SK-N-SH (cell line): ENCODE measurements around the gene LRSAM1. TPM values are rescaled to one million over a fixed set of nuclear protein-coding genes. Genes with fewer than 3 reads are reported as not detected.

Source experiments
- CTCF ChIA-PET: fragments of 300-600, 350-600 bp; formaldehyde crosslinking; extraction: SDS; loops from one replicate; lab custom pipeline; 2021; lab: Yijun Ruan, JAX
- POLR2A ChIA-PET: fragments of 350-600 bp; sonication (Branson Sonifier 250); formaldehyde crosslinking; extraction: SDS; loops from one replicate; lab custom pipeline; 2020; ENCODE audit warnings: antibody characterized with exemption, inconsistent platforms; lab: Yijun Ruan, JAX
- DNase-seq: peaks from one replicate; pipeline ENCODE4 v3.0.0; 2012
- H2AFZ ChIP-seq: fragments of 200-600 bp; sonication (generic); 2 replicates; pipeline ENCODE4 v1.8.1; 2016; ENCODE audit warnings: antibody characterized with exemption, mild to moderate bottlenecking, low read depth
- H3F3A ChIP-seq: fragments of 200-600 bp; sonication (generic); replicated peaks from 2 replicates; pipeline ENCODE3; 2016; ENCODE audit warnings: antibody characterized with exemption, mild to moderate bottlenecking; ENCODE audit not compliant: insufficient read depth
- H3K27ac ChIP-seq, 2 experiments: fragments of 200-500 bp in 1 of 2; fragments of 200-600 bp in 1 of 2; sonication (Bioruptor generic) in 1 of 2; sonication (generic), shearing (Covaris generic) in 1 of 2; 2 replicates each; pipeline versions ENCODE4 v1.5.1 to v1.6.1; 2014 to 2016; ENCODE audit warnings: low read depth in 2 of 2, inconsistent platforms in 1 of 2, low read length in 1 of 2, mild to moderate bottlenecking in 1 of 2, mixed read lengths in 1 of 2
- H3K27me3 ChIP-seq: fragments of 200-600 bp; sonication (generic), shearing (Covaris generic); 2 replicates; pipeline ENCODE4 v1.6.1; 2016; ENCODE audit warnings: mixed run types; ENCODE audit not compliant: insufficient read depth
- H3K36me3 ChIP-seq, 2 experiments: fragments of 200-500 bp in 1 of 2; fragments of 200-600 bp in 1 of 2; sonication (Bioruptor generic) in 1 of 2; sonication (generic) in 1 of 2; replicated peaks in 1 of 2; 2 replicates each; pipeline versions ENCODE3 to v1.5.1; 2014 to 2016; ENCODE audit warnings: low read length in 1 of 2, mild to moderate bottlenecking in 1 of 2; ENCODE audit not compliant: insufficient read depth in 2 of 2, control insufficient read depth in 1 of 2
- H3K4me1 ChIP-seq, 2 experiments: fragments of 200-500 bp in 1 of 2; fragments of 200-600 bp in 1 of 2; sonication (Bioruptor generic) in 1 of 2; sonication (generic), shearing (Covaris generic) in 1 of 2; 2 replicates each; pipeline versions ENCODE4 v1.5.1 to v1.6.1; 2014 to 2016; ENCODE audit warnings: low read depth in 1 of 2, low read length in 1 of 2, mixed run types in 1 of 2; ENCODE audit not compliant: insufficient read depth in 2 of 2, control insufficient read depth in 1 of 2
- H3K4me2 ChIP-seq: fragments of 200-600 bp; sonication (generic), shearing (Covaris generic); 2 replicates; pipeline ENCODE4 v1.6.1; 2017; ENCODE audit warnings: mixed run types
- H3K4me3 ChIP-seq, 2 experiments: fragments of 200-500 bp in 1 of 2; fragments of 200-600 bp in 1 of 2; sonication (Bioruptor generic) in 1 of 2; sonication (generic), shearing (Covaris generic) in 1 of 2; 2 replicates each; pipeline versions ENCODE4 v1.5.1 to v1.8.1; 2014 to 2016; ENCODE audit warnings: low read depth in 2 of 2, inconsistent platforms in 1 of 2, low read length in 1 of 2, mild to moderate bottlenecking in 1 of 2, mixed read lengths in 1 of 2, moderate library complexity in 1 of 2
- H3K79me2 ChIP-seq: fragments of 200-600 bp; sonication (generic); 2 replicates; pipeline ENCODE4 v1.8.1; 2017; ENCODE audit warnings: mild to moderate bottlenecking; ENCODE audit not compliant: insufficient read depth
- H3K9ac ChIP-seq: fragments of 200-600 bp; sonication (generic); 2 replicates; pipeline ENCODE4 v1.6.1; 2017; ENCODE audit warnings: mixed run types
- H3K9me2 ChIP-seq: fragments of 200-600 bp; sonication (generic); 2 replicates; pipeline ENCODE4 v1.6.1; 2017; ENCODE audit warnings: mixed run types
- H3K9me3 ChIP-seq: fragments of 200-600 bp; sonication (generic); 2 replicates; pipeline ENCODE4 v1.6.1; 2017; ENCODE audit warnings: mixed run types, mild to moderate bottlenecking, moderate library complexity
- H4K20me1 ChIP-seq: fragments of 200-600 bp; sonication (generic); 2 replicates; pipeline ENCODE4 v1.6.1; 2017; ENCODE audit warnings: mild to moderate bottlenecking, mixed run types; ENCODE audit not compliant: insufficient read depth
- CHD2 ChIP-seq: fragments of 150-350 bp; IDR thresholded peaks from 2 replicates; pipeline ENCODE4 v1.6.1; 2018; ENCODE audit warnings: low read length; ENCODE audit not compliant: partially characterized antibody
- EZH2phosphoT487 ChIP-seq: fragments of 200-600 bp; sonication (generic); IDR thresholded peaks from 2 replicates; pipeline ENCODE4 v1.6.1; 2017; ENCODE audit warnings: low read depth, mixed run types, mild to moderate bottlenecking, antibody characterized with exemption, moderate library complexity, borderline replicate concordance
- FOXJ3 ChIP-seq: sonication (generic); formaldehyde crosslinking; IDR thresholded peaks from 2 replicates; pipeline ENCODE4 v1.5.1; 2020; ENCODE audit warnings: mild to moderate bottlenecking, missing genetic modification reagents
- GATA2 ChIP-seq: sonication (generic); formaldehyde crosslinking; IDR thresholded peaks from 2 replicates; pipeline ENCODE4 v1.5.0; 2020; ENCODE audit warnings: mild to moderate bottlenecking, missing genetic modification reagents
- JUND ChIP-seq: IDR thresholded peaks from 2 replicates; pipeline ENCODE4 v1.4.0; 2012
- MEF2A ChIP-seq: IDR thresholded peaks from 2 replicates; pipeline ENCODE4 v1.4.0; 2012; ENCODE audit warnings: low read depth, borderline replicate concordance
- MXI1 ChIP-seq: IDR thresholded peaks from 2 replicates; pipeline ENCODE4 v1.6.1; 2012; ENCODE audit warnings: mild to moderate bottlenecking, low read depth, low read length, improper control_type of control experiment
- PBX3 ChIP-seq: IDR thresholded peaks from 2 replicates; pipeline ENCODE4; 2012
- POLR2AphosphoS5 ChIP-seq: IDR thresholded peaks from 2 replicates; pipeline ENCODE4 v1.6.1; 2012; ENCODE audit warnings: low read depth, low read length
- RCOR1 ChIP-seq: fragments of 150-350 bp; IDR thresholded peaks from 2 replicates; pipeline ENCODE4 v1.6.1; 2017; ENCODE audit warnings: antibody characterized with exemption, low read length
- RFX5 ChIP-seq: IDR thresholded peaks from 2 replicates; pipeline ENCODE4 v1.6.1; 2012; ENCODE audit warnings: mild to moderate bottlenecking, improper control_type of control experiment, low read length
- RXRA ChIP-seq: IDR thresholded peaks from 2 replicates; pipeline ENCODE4 v1.4.0; 2012; ENCODE audit warnings: low read depth, mild to moderate bottlenecking, borderline replicate concordance
- TCF12 ChIP-seq: IDR thresholded peaks from 2 replicates; pipeline ENCODE4 v1.4.0; 2012
- YY1 ChIP-seq: IDR thresholded peaks from 2 replicates; pipeline ENCODE4 v1.4.0; 2012; ENCODE audit warnings: low read depth, mild to moderate bottlenecking
- WGBS: methylation state at CpG from one replicate; pipeline ENCODE4 v1.1.6; 2017; ENCODE audit warnings: low lambda C conversion rate; 5-methylcytosine and 5-hydroxymethylcytosine counted together
- polyA plus RNA-seq, 3 experiments: library from polyadenylated mRNA; depleted of rRNA; stranded (reverse); fragments of >200 nt; gene quantifications; 2 replicates each; pipeline ENCODE4 v1.2.3, GENCODE V29; 2012
- TF ChIP-seq, protein P1 (sequence below): fragments of 200-600 bp; sonication (generic); IDR thresholded peaks from 2 replicates; pipeline ENCODE4 v1.6.1; 2017; ENCODE audit warnings: antibody characterized with exemption, mild to moderate bottlenecking, moderate library complexity

Gene LRSAM1
- polyA plus RNA-seq, 1 of the 3 experiments (the other 2 are of a cell fraction), result 8.0 TPM

GRCh38 chr9:127473932-127474331, 22.6 kb downstream of the LRSAM1 start (continued):
- TF ChIP-seq PBX3 (no peak), RXRA (no peak), RCOR1 (no peak), FOXJ3 (CRISPR knock-in tag) (no peak), MXI1 (no peak), CHD2 (no peak)
- TF ChIP-seq, protein P1, sequence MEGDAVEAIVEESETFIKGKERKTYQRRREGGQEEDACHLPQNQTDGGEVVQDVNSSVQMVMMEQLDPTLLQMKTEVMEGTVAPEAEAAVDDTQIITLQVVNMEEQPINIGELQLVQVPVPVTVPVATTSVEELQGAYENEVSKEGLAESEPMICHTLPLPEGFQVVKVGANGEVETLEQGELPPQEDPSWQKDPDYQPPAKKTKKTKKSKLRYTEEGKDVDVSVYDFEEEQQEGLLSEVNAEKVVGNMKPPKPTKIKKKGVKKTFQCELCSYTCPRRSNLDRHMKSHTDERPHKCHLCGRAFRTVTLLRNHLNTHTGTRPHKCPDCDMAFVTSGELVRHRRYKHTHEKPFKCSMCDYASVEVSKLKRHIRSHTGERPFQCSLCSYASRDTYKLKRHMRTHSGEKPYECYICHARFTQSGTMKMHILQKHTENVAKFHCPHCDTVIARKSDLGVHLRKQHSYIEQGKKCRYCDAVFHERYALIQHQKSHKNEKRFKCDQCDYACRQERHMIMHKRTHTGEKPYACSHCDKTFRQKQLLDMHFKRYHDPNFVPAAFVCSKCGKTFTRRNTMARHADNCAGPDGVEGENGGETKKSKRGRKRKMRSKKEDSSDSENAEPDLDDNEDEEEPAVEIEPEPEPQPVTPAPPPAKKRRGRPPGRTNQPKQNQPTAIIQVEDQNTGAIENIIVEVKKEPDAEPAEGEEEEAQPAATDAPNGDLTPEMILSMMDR, result no peak

GRCh38 chr9:127474592-127474991, 23.3 kb downstream of the LRSAM1 start:
- CTCF ChIA-PET, result interaction anchor here (2.4 kb wide), 1 partner anchor 30 kb away, joined by 7 read pairs; no protein-coding TSS in a partner anchor

GRCh38 chr9:127479507-127480081, 28.3 kb downstream of the LRSAM1 start:
- Histone ChIP-seq H3K27ac (no peak overlapping the region), H3K4me2 (no peak overlapping the region), H3K4me1 (no peaks in the 10 kb centered on the region), H3F3A (no peaks in the 10 kb centered on the region), H3K9me2 (no peaks in the 10 kb centered on the region), H4K20me1 (no peaks in the 10 kb centered on the region), H3K4me3 (no peak overlapping the region), H3K79me2 (no peaks in the 10 kb centered on the region), H2AFZ (no peak overlapping the region), H3K36me3 (peaks cover 21% of the 10 kb centered on the region in 2 experiments), H3K27me3 (no peaks in the 10 kb centered on the region), H3K9me3 (no peaks in the 10 kb centered on the region)
- CTCF ChIA-PET, result interaction anchor here (0.8 to 2.0 kb wide), 3 partner anchors 9 to 24 kb away, joined by 3 to 5 read pairs (median 4); no protein-coding TSS in a partner anchor
- WGBS, result 95% methylated on average over 5 of the region's 17 CpGs
- no peak for TF ChIP-seq JUND
- TF ChIP-seq POLR2AphosphoS5, result no peak
- TF ChIP-seq TCF12, result no peak
- no peak for TF ChIP-seq YY1
- no peak for TF ChIP-seq EZH2phosphoT487
- TF ChIP-seq, all 33 proteins: peak for 0
- POLR2A ChIA-PET, result no interaction called here
- no peak for DNase-seq
- H3K9ac ChIP-seq, result no peak overlapping the region

More at GRCh38 chr9:127474592-127474991, 23.3 kb downstream of the LRSAM1 start:
- Histone ChIP-seq H2AFZ (no peak overlapping the region), H3K4me2 (no peak overlapping the region), H3K79me2 (no peaks in the 10 kb centered on the region), H3K4me1 (no peaks in the 10 kb centered on the region), H4K20me1 (no peaks in the 10 kb centered on the region), H3K9me3 (no peaks in the 10 kb centered on the region), H3K9ac (no peak overlapping the region), H3K9me2 (no peaks in the 10 kb centered on the region), H3K27ac (no peak overlapping the region), H3F3A (no peaks in the 10 kb centered on the region), H3K27me3 (no peaks in the 10 kb centered on the region), H3K36me3 (peaks cover 12 to 15% of the 10 kb centered on the region in 2 experiments), H3K4me3 (no peak overlapping the region)
- no peak for DNase-seq
- no peak for TF ChIP-seq MEF2A
- TF ChIP-seq MXI1, result no peak
- no peak for TF ChIP-seq RFX5
- TF ChIP-seq RCOR1, result no peak
- no peak for TF ChIP-seq FOXJ3 (CRISPR knock-in tag)
- no peak for TF ChIP-seq GATA2
- no peak for TF ChIP-seq TCF12
- no peak for TF ChIP-seq RXRA
- TF ChIP-seq CHD2, result no peak
- POLR2A ChIA-PET, result no interaction called here
- WGBS, result 93% methylated on average over 4 of the region's 5 CpGs
